Sigmoid colon (tissue), 7 donors: ENCODE data around the gene TES. TPM values are rescaled to one million over a fixed set of nuclear protein-coding genes. Genes with fewer than 3 reads are reported as not detected.

ENCODE experiments used
- DNase-seq: peaks from one replicate; pipeline ENCODE4 v3.0.0-alpha.2; 2019
- H3K27ac ChIP-seq, 4 donors: fragments of 200-600 bp; sonication (generic); one replicate each; pipeline ENCODE4 v1.5.1; 2016 to 2019; ENCODE audit warnings: mild to moderate bottlenecking in 1 of 4
- H3K27me3 ChIP-seq, 3 donors: fragments of 200-600 bp; sonication (generic); one replicate each; pipeline ENCODE4 v1.5.1; 2019; ENCODE audit warnings: mild to moderate bottlenecking in 1 of 3
- H3K36me3 ChIP-seq, 4 donors: fragments of 200-600 bp; sonication (generic); one replicate each; pipeline ENCODE4 v1.5.1; 2016 to 2019
- H3K4me1 ChIP-seq, 4 donors: fragments of 200-600 bp; sonication (generic); one replicate each; pipeline ENCODE4 v1.5.1; 2017 to 2019
- H3K4me3 ChIP-seq, 4 donors: fragments of 200-600 bp; sonication (generic); one replicate each; pipeline ENCODE4 v1.5.1; 2017 to 2019; ENCODE audit warnings: mild to moderate bottlenecking in 2 of 4, moderate library complexity in 1 of 4
- H3K9me3 ChIP-seq, 4 donors: fragments of 200-600 bp in 3 of 4; sonication (generic) in 3 of 4; one replicate each; pipeline versions ENCODE4 v1.5.1 to v1.6.1; 2013 to 2019
- EP300 ChIP-seq, 4 donors: sonication (generic); formaldehyde crosslinking; IDR thresholded peaks; one replicate each; pipeline ENCODE4 v1.6.1; 2017; ENCODE audit warnings: antibody characterized with exemption in 4 of 4
- POLR2A ChIP-seq, 2 donors: fragments of 450-650 bp; IDR thresholded peaks; one replicate each; pipeline ENCODE4 v1.6.1; 2016; ENCODE audit warnings: antibody characterized with exemption in 2 of 2, mild to moderate bottlenecking in 2 of 2, moderate library complexity in 2 of 2
- POLR2AphosphoS5 ChIP-seq, 4 donors: sonication (generic); formaldehyde crosslinking; IDR thresholded peaks; one replicate each; pipeline ENCODE4 v1.6.1; 2017; ENCODE audit warnings: antibody characterized with exemption in 4 of 4
- WGBS, 2 donors: extraction: QIAGEN DNeasy Blood & Tissue Kit; methylation state at CpG; one replicate each; pipeline ENCODE4 v1.1.7; 2013; 5-methylcytosine and 5-hydroxymethylcytosine counted together
- intact Hi-C: fragments of 100-400 bp; cut with DNase I; formaldehyde crosslinking; loops from one replicate; pipeline ENCODE4 v1.15.1; 2023
- polyA plus RNA-seq, 3 donors: library from polyadenylated mRNA; stranded (reverse); fragments of 200-250 nt; gene quantifications; one replicate each; pipeline ENCODE4 v1.2.3, GENCODE V29; 2013
- total RNA-seq, 4 donors: library from RNA; depleted of rRNA; stranded (reverse); fragments of >200 nt; gene quantifications; one replicate each; pipeline ENCODE4 v1.1.0, GENCODE V29; 2016
- TF ChIP-seq, protein P1 (sequence below), 4 experiments: fragments of 450-650 bp in 3 of 4; fragments of 200-600 bp in 1 of 4; IDR thresholded peaks; one replicate each; pipeline ENCODE4 v1.5.1; 2016 to 2019; ENCODE audit warnings: antibody characterized with exemption in 4 of 4, mild to moderate bottlenecking in 3 of 4, moderate library complexity in 2 of 4
- donor health status: healthy with polysubstance abuse.
- donor health status: Bipolar disorder and iron deficiency.
- donor health status: healthy.

The TES gene
- total and polyA plus RNA-seq, 7 donors, result 53.5 to 514 (median 289) TPM

DNA sequence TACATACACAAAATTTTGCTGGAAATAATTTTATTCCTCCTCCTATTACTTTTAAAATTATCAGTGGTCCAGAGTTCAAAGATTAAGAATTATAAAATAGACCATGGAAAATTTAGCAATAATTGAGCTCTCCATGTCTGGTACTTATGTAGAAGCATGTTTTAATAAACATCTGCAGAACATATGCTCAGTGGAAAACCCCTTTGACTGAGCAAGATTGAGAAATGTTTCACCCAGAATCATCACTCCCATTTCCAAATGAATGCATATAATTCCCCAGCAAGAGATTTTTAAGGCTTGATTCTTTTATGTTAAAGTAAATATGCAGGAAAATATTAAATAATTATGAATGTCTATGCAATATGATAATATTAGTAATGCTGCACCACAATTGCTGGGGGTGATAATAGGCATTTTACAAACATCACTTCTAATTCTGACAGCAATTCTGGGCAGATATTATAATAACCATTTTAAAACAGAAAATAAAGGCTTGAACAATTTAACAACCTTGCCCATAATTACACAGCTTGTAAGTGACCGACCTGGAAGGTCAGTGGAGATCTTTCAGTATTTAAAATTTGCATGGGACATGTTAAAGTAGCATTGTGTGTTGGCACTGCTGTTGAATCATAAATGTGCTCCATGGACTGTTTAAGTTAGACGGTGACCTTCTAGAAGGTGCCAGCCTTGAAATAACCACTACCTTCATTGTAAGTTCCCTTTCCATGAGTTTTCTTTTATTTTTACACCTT, 45.6 kb upstream of the TES start:
- intact Hi-C loops, result no loop called here
- no peaks in the 10 kb centered on the region for H3K27me3 ChIP-seq
- WGBS, 2 donors, result 78 to 81% methylated on average over 2 of the region's 2 CpGs
- TF ChIP-seq EP300 (IDR thresholded peaks at IDR 0.05), result no peak
- TF ChIP-seq, protein P1, sequence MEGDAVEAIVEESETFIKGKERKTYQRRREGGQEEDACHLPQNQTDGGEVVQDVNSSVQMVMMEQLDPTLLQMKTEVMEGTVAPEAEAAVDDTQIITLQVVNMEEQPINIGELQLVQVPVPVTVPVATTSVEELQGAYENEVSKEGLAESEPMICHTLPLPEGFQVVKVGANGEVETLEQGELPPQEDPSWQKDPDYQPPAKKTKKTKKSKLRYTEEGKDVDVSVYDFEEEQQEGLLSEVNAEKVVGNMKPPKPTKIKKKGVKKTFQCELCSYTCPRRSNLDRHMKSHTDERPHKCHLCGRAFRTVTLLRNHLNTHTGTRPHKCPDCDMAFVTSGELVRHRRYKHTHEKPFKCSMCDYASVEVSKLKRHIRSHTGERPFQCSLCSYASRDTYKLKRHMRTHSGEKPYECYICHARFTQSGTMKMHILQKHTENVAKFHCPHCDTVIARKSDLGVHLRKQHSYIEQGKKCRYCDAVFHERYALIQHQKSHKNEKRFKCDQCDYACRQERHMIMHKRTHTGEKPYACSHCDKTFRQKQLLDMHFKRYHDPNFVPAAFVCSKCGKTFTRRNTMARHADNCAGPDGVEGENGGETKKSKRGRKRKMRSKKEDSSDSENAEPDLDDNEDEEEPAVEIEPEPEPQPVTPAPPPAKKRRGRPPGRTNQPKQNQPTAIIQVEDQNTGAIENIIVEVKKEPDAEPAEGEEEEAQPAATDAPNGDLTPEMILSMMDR (IDR thresholded peaks at IDR 0.05), result no peak
- TF ChIP-seq POLR2AphosphoS5 (IDR thresholded peaks at IDR 0.05), result no peak
- TF ChIP-seq POLR2A (IDR thresholded peaks at IDR 0.05), result no peak
- no peak overlapping the region for H3K4me3 ChIP-seq
- peaks cover 0 to 6% (median 0%) of the 10 kb centered on the region in 4 donors for H3K4me1 ChIP-seq
- H3K27ac ChIP-seq, result no peak overlapping the region
- H3K36me3 ChIP-seq, result no peaks in the 10 kb centered on the region
- H3K9me3 ChIP-seq, result no peaks in the 10 kb centered on the region
- DNase-seq, result no peak

GRCh38 chr7:116165717-116166116, 44.6 kb upstream of the TES start:
- intact Hi-C loops, result no loop called here
- H3K27ac ChIP-seq, result no peak overlapping the region
- TF ChIP-seq POLR2AphosphoS5 (IDR thresholded peaks at IDR 0.05) (no peak), POLR2A (IDR thresholded peaks at IDR 0.05) (no peak), EP300 (IDR thresholded peaks at IDR 0.05) (no peak)
- TF ChIP-seq, protein P1 (IDR thresholded peaks at IDR 0.05), result no peak
- peaks cover 0 to 6% (median 0%) of the 10 kb centered on the region in 4 donors for H3K4me1 ChIP-seq
- no peaks in the 10 kb centered on the region for H3K9me3 ChIP-seq
- H3K27me3 ChIP-seq, result no peaks in the 10 kb centered on the region
- no peak for DNase-seq
- 60 to 87% methylated on average over 2 of the region's 2 CpGs for WGBS, 2 donors
- H3K4me3 ChIP-seq, result no peak overlapping the region
- H3K36me3 ChIP-seq, result no peaks in the 10 kb centered on the region

GRCh38 chr7:116166156-116166555, 44.2 kb upstream of the TES start:
- DNase-seq, result no peak
- TF ChIP-seq, protein P1 (IDR thresholded peaks at IDR 0.05), result no peak
- TF ChIP-seq POLR2AphosphoS5 (IDR thresholded peaks at IDR 0.05) (no peak), POLR2A (IDR thresholded peaks at IDR 0.05) (no peak), EP300 (IDR thresholded peaks at IDR 0.05) (no peak)
- H3K4me1 ChIP-seq, result peaks cover 0 to 6% (median 0%) of the 10 kb centered on the region in 4 donors
- intact Hi-C loops, result no loop called here
- WGBS, 2 donors, result 93 to 94% methylated on average over 2 of the region's 2 CpGs
- no peak overlapping the region for H3K4me3 ChIP-seq
- no peaks in the 10 kb centered on the region for H3K36me3 ChIP-seq
- no peaks in the 10 kb centered on the region for H3K27me3 ChIP-seq
- no peak overlapping the region for H3K27ac ChIP-seq
- no peaks in the 10 kb centered on the region for H3K9me3 ChIP-seq

- H3K4me3 ChIP-seq, result no peak overlapping the region
- intact Hi-C loops, result no loop called here
- no peak for TF ChIP-seq POLR2AphosphoS5 (IDR thresholded peaks at IDR 0.05)
- no peak for TF ChIP-seq POLR2A (IDR thresholded peaks at IDR 0.05)
- WGBS, 2 donors, result 72 to 89% methylated on average over 4 of the region's 4 CpGs
- H3K4me1 ChIP-seq, result no peaks in the 10 kb centered on the region
- H3K27me3 ChIP-seq, result no peaks in the 10 kb centered on the region
- H3K9me3 ChIP-seq, result no peaks in the 10 kb centered on the region
- H3K27ac ChIP-seq, result no peak overlapping the region
- H3K36me3 ChIP-seq, result no peaks in the 10 kb centered on the region
- no peak for DNase-seq
Measured at GRCh38 chr7:116167177-116167576, 43.2 kb upstream of the TES start.

- no peaks in the 10 kb centered on the region for H3K27me3 ChIP-seq
- TF ChIP-seq POLR2A (IDR thresholded peaks at IDR 0.05), result no peak
- TF ChIP-seq, protein P1 (IDR thresholded peaks at IDR 0.05), result no peak
- no peaks in the 10 kb centered on the region for H3K36me3 ChIP-seq
- 14 to 35% methylated on average over 1 of the region's 1 CpG for WGBS, 2 donors
- H3K27ac ChIP-seq, result no peak overlapping the region
- DNase-seq, result no peak
- no peak overlapping the region for H3K4me3 ChIP-seq
- no peaks in the 10 kb centered on the region for H3K4me1 ChIP-seq
- no peaks in the 10 kb centered on the region for H3K9me3 ChIP-seq
- intact Hi-C loops, result no loop called here
Measured at GRCh38 chr7:116169060-116169459, 41.3 kb upstream of the TES start.
